Measurements from ENCODE around the gene C3orf70. TPM values are rescaled to one million over a fixed set of nuclear protein-coding genes. Genes with fewer than 3 reads are reported as not detected.

C3orf70 gene
- total RNA-seq, 1 donor from 2014 or later, result 5.7 TPM

- no peaks in the 10 kb centered on the region for H3K9me3 ChIP-seq (ENCODE audit: insufficient read depth, low read depth, low read length)
- no peaks in the 10 kb centered on the region for H4K20me1 ChIP-seq (ENCODE audit: insufficient read depth, low read length)
- TF ChIP-seq EZH2 (IDR thresholded peaks at IDR 0.05; ENCODE audit: insufficient read depth, low read length), result no peak
- TF ChIP-seq CTCF (IDR thresholded peaks at IDR 0.05; ENCODE audit: insufficient read depth, low read depth, low read length), result no peak
- peaks cover 2% of the 10 kb centered on the region for H3K9me3 Mint-ChIP-seq (ENCODE audit: unreplicated experiment)
- H3K27ac Mint-ChIP-seq (ENCODE audit: unreplicated experiment), result no peak overlapping the region
- H3K4me3 Mint-ChIP-seq (ENCODE audit: unreplicated experiment), result no peak overlapping the region
- FAIRE-seq (no peak), DNase-seq (ENCODE audit: low read depth) (no peak)
- H3K4me1 ChIP-seq (ENCODE audit: insufficient read depth, low read length), result no peaks in the 10 kb centered on the region
- no peaks in the 10 kb centered on the region for H3K27me3 ChIP-seq (ENCODE audit: insufficient read depth, low read length)
- H3K4me3 ChIP-seq (ENCODE audit: insufficient read depth, low read depth, low read length), result no peak overlapping the region
- H3K27ac ChIP-seq (ENCODE audit: low read depth, low read length), result no peak overlapping the region
- peaks cover 4% of the 10 kb centered on the region for H3K36me3 Mint-ChIP-seq (ENCODE audit: low read depth, unreplicated experiment)
- H3K4me1 Mint-ChIP-seq (ENCODE audit: low read depth, unreplicated experiment), result no peaks in the 10 kb centered on the region
- peaks cover 2% of the 10 kb centered on the region for H3K27me3 Mint-ChIP-seq (ENCODE audit: low read depth, unreplicated experiment)
- H2AFZ ChIP-seq (ENCODE audit: low read depth, low read length), result no peak overlapping the region
- H3K36me3 ChIP-seq (ENCODE audit: insufficient read depth, low read length), result no peaks in the 10 kb centered on the region
- no peak overlapping the region for H3K4me2 ChIP-seq (ENCODE audit: low read length)
- H3K9ac ChIP-seq (ENCODE audit: low read length), result no peak overlapping the region
- no peaks in the 10 kb centered on the region for H3K79me2 ChIP-seq (ENCODE audit: insufficient read depth, low read length)
These were observed 82.2 kb downstream of the C3orf70 start for GRCh38 chr3:185070491-185071286.

- no peaks in the 10 kb centered on the region for H3K4me1 Mint-ChIP-seq (ENCODE audit: low read depth, unreplicated experiment)
- no peaks in the 10 kb centered on the region for H3K4me1 ChIP-seq (ENCODE audit: insufficient read depth, low read length)
- no peaks in the 10 kb centered on the region for H4K20me1 ChIP-seq (ENCODE audit: insufficient read depth, low read length)
- H3K9ac ChIP-seq (ENCODE audit: low read length), result no peak overlapping the region
- H2AFZ ChIP-seq (ENCODE audit: low read depth, low read length), result no peak overlapping the region
- H3K79me2 ChIP-seq (ENCODE audit: insufficient read depth, low read length), result no peaks in the 10 kb centered on the region
- no peak for DNase-seq (ENCODE audit: low read depth)
- H3K36me3 ChIP-seq (ENCODE audit: insufficient read depth, low read length), result no peaks in the 10 kb centered on the region
- H3K27ac Mint-ChIP-seq (ENCODE audit: unreplicated experiment), result no peak overlapping the region
- no peak overlapping the region for H3K4me3 ChIP-seq (ENCODE audit: insufficient read depth, low read depth, low read length)
- no peak overlapping the region for H3K4me3 Mint-ChIP-seq (ENCODE audit: unreplicated experiment)
- no peaks in the 10 kb centered on the region for H3K9me3 Mint-ChIP-seq (ENCODE audit: unreplicated experiment)
- FAIRE-seq, result no peak
- H3K27ac ChIP-seq (ENCODE audit: low read depth, low read length), result no peak overlapping the region
- no peak overlapping the region for H3K4me2 ChIP-seq (ENCODE audit: low read length)
- TF ChIP-seq EZH2 (IDR thresholded peaks at IDR 0.05; ENCODE audit: insufficient read depth, low read length) (no peak), CTCF (IDR thresholded peaks at IDR 0.05; ENCODE audit: insufficient read depth, low read depth, low read length) (no peak)
- H3K27me3 ChIP-seq (ENCODE audit: insufficient read depth, low read length), result no peaks in the 10 kb centered on the region
- H3K9me3 ChIP-seq (ENCODE audit: insufficient read depth, low read depth, low read length), result no peaks in the 10 kb centered on the region
- H3K36me3 Mint-ChIP-seq (ENCODE audit: low read depth, unreplicated experiment), result peaks cover 1% of the 10 kb centered on the region
- peaks cover 2% of the 10 kb centered on the region for H3K27me3 Mint-ChIP-seq (ENCODE audit: low read depth, unreplicated experiment)
These were observed 83.5 kb downstream of the C3orf70 start for GRCh38 chr3:185069037-185070030.
